Suprapubic skin (tissue), 4 donors: Measurements from ENCODE around the gene ANLN. TPM values are rescaled to one million over a fixed set of nuclear protein-coding genes. Genes with fewer than 3 reads are reported as not detected.

Experiments used
- DNase-seq, 2 donors: peaks; one replicate each; pipeline ENCODE4 v3.0.0-alpha.2; 2019; ENCODE audit warnings: low spot score in 2 of 2
- H3K27ac ChIP-seq: fragments of 200-600 bp; sonication (generic); one replicate; pipeline ENCODE4 v1.5.1; 2019
- H3K27me3 ChIP-seq: fragments of 200-600 bp; sonication (generic); one replicate; pipeline ENCODE4 v1.5.1; 2019
- H3K36me3 ChIP-seq: fragments of 200-600 bp; sonication (generic); one replicate; pipeline ENCODE4 v1.5.1; 2019
- H3K4me1 ChIP-seq: fragments of 200-600 bp; sonication (generic); one replicate; pipeline ENCODE4 v1.5.1; 2019
- H3K4me3 ChIP-seq: fragments of 200-600 bp; sonication (generic); one replicate; pipeline ENCODE4 v1.5.1; 2019; ENCODE audit warnings: mild to moderate bottlenecking
- H3K9me3 ChIP-seq: fragments of 200-600 bp; sonication (generic); one replicate; pipeline ENCODE4 v1.5.1; 2019
- EP300 ChIP-seq: sonication (generic); formaldehyde crosslinking; IDR thresholded peaks from one replicate; pipeline ENCODE4 v1.6.1; 2017; ENCODE audit warnings: antibody characterized with exemption
- POLR2A ChIP-seq, 2 donors: fragments of 450-650 bp; IDR thresholded peaks; one replicate each; pipeline ENCODE4 v1.6.1; 2017; ENCODE audit warnings: antibody characterized with exemption in 2 of 2, mild to moderate bottlenecking in 2 of 2, moderate library complexity in 2 of 2
- POLR2AphosphoS5 ChIP-seq, 3 donors: sonication (generic); formaldehyde crosslinking; IDR thresholded peaks; one replicate each; pipeline ENCODE4 v1.6.1; 2017; ENCODE audit warnings: antibody characterized with exemption in 3 of 3
- WGBS: methylation state at CpG from one replicate; pipeline ENCODE4 v1.1.5; 2018; 5-methylcytosine and 5-hydroxymethylcytosine counted together
- total RNA-seq, 4 donors: library from RNA; depleted of rRNA; stranded (reverse); fragments of >200 nt; gene quantifications; one replicate each; pipeline ENCODE4 v1.1.0, GENCODE V29; 2016
- TF ChIP-seq, protein P1 (sequence below), 2 donors: fragments of 200-600 bp in 1 of 2; fragments of 450-650 bp in 1 of 2; sonication (generic) in 1 of 2; IDR thresholded peaks; one replicate each; pipeline ENCODE4 v1.5.1; 2016 to 2019; ENCODE audit warnings: antibody characterized with exemption in 2 of 2, mild to moderate bottlenecking in 1 of 2, moderate library complexity in 1 of 2

The ANLN gene
- 10 to 100 TPM; 10.1 to 33.5 (median 17.9) TPM for total RNA-seq

DNA sequence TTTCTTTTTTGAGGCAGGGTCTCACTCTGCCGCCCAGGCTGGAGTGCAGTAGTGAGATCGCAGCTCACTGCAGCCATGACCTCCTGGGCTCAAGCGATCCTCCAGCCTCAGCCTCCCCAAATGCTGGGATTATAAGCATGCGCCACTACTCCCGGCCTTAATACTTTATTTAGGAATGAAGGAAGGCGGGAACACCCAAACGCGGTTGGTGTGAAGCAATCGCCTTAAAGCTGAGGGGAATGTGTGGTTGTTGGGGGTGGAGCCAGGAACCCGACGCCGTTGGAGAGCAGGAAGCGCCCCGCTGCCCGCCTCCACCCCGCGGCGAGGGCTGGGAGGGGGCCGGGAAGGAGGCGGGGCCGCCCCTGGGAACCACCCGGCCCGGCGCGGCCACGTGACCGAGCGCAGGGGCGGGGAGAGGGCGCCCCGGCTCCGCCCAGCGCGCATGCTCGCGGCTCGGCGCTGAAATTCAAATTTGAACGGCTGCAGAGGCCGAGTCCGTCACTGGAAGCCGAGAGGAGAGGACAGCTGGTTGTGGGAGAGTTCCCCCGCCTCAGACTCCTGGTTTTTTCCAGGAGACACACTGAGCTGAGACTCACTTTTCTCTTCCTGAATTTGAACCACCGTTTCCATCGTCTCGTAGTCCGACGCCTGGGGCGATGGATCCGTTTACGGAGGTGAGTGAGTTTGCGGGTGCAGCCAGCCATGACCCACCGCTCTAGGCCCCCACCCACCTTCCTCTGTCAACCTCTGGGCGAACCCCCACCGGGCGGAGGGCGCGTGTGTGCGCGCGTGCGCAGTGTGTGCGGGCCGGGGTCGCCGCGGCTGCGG lies at the start of gene ANLN:
Gene ANLN (plus strand): TSS at position 492 of the 828 bp plus-strand sequence. CDS start 165 bp downstream, at position 657.
- TF ChIP-seq POLR2AphosphoS5 (IDR thresholded peaks at IDR 0.05) = peak in 1 of 3 donors; percentile 18
- TF ChIP-seq EP300 = no peak
- H3K4me1 ChIP-seq = peaks cover 32% of the 10 kb centered on the region
- DNase-seq = peak; percentile 94 to 96
- H3K36me3 ChIP-seq = no peaks in the 10 kb centered on the region
- peak within 1 kb of the TSS; percentile 74 for H3K4me3 ChIP-seq
- H3K27ac ChIP-seq = peak within 1 kb of the TSS; percentile 86
- H3K27me3 ChIP-seq = no peaks in the 10 kb centered on the region
- 6% methylated on average over 33 of the region's 68 CpGs for WGBS
- no peaks in the 10 kb centered on the region for H3K9me3 ChIP-seq

- peaks cover 2% of the 10 kb centered on the region for H3K4me1 ChIP-seq
- no peaks in the 10 kb centered on the region for H3K9me3 ChIP-seq
- H3K36me3 ChIP-seq = no peaks in the 10 kb centered on the region
- H3K27ac ChIP-seq = no peak overlapping the region
- H3K4me3 ChIP-seq = no peak overlapping the region
- 91% methylated on average over 1 of the region's 1 CpG for WGBS
- no peaks in the 10 kb centered on the region for H3K27me3 ChIP-seq
- no peak for DNase-seq
- TF ChIP-seq EP300 (no peak), POLR2A (IDR thresholded peaks at IDR 0.05) (no peak), POLR2AphosphoS5 (IDR thresholded peaks at IDR 0.05) (no peak)
- TF ChIP-seq, protein P1, sequence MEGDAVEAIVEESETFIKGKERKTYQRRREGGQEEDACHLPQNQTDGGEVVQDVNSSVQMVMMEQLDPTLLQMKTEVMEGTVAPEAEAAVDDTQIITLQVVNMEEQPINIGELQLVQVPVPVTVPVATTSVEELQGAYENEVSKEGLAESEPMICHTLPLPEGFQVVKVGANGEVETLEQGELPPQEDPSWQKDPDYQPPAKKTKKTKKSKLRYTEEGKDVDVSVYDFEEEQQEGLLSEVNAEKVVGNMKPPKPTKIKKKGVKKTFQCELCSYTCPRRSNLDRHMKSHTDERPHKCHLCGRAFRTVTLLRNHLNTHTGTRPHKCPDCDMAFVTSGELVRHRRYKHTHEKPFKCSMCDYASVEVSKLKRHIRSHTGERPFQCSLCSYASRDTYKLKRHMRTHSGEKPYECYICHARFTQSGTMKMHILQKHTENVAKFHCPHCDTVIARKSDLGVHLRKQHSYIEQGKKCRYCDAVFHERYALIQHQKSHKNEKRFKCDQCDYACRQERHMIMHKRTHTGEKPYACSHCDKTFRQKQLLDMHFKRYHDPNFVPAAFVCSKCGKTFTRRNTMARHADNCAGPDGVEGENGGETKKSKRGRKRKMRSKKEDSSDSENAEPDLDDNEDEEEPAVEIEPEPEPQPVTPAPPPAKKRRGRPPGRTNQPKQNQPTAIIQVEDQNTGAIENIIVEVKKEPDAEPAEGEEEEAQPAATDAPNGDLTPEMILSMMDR (IDR thresholded peaks at IDR 0.05) = no peak
These were observed 46.1 kb upstream of the ANLN start for GRCh38 chr7:36343548-36343947.

DNA sequence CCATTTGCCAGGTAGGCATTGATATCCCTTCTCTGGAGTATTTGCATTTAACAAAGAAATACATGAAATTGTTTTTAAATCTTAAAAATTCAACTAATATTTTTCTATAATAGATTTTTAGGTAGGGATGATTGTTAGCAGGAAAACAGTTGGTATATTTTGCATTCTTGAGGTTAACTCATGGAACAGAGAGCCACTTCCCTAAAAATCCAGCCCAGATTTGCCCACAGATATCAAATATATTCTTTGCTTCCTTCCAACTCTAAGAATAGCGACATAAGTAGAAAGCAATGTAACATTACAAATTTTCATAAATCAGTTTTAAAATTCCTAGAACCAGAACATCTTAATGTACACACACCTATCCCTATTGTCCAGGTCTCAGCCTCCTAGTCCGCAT lies 45.0 kb upstream of the ANLN start:
- no peaks in the 10 kb centered on the region for H3K36me3 ChIP-seq
- no peaks in the 10 kb centered on the region for H3K9me3 ChIP-seq
- DNase-seq = no peak
- H3K4me3 ChIP-seq = no peak overlapping the region
- no peaks in the 10 kb centered on the region for H3K27me3 ChIP-seq
- WGBS = 80% methylated on average over 2 of the region's 2 CpGs
- peaks cover 2% of the 10 kb centered on the region for H3K4me1 ChIP-seq
- H3K27ac ChIP-seq = no peak overlapping the region
- TF ChIP-seq, protein P1 (IDR thresholded peaks at IDR 0.05) = no peak
- no peak for TF ChIP-seq POLR2A (IDR thresholded peaks at IDR 0.05)
- TF ChIP-seq EP300 = no peak
- TF ChIP-seq POLR2AphosphoS5 (IDR thresholded peaks at IDR 0.05) = no peak

- H3K27ac ChIP-seq = no peak overlapping the region
- H3K36me3 ChIP-seq = no peaks in the 10 kb centered on the region
- WGBS = 78% methylated on average over 6 of the region's 6 CpGs
- DNase-seq = no peak
- TF ChIP-seq POLR2A (IDR thresholded peaks at IDR 0.05) = no peak
- no peak overlapping the region for H3K4me3 ChIP-seq
- peaks cover 2% of the 10 kb centered on the region for H3K4me1 ChIP-seq
- H3K9me3 ChIP-seq = no peaks in the 10 kb centered on the region
- no peaks in the 10 kb centered on the region for H3K27me3 ChIP-seq
These were observed 43.3 kb upstream of the ANLN start for GRCh38 chr7:36346260-36346831.

GRCh38 chr7:36348256-36348655 lies 41.4 kb upstream of the ANLN start:
- DNase-seq = no peak
- Histone ChIP-seq H3K27me3 (no peaks in the 10 kb centered on the region), H3K4me3 (no peak overlapping the region), H3K36me3 (no peaks in the 10 kb centered on the region), H3K4me1 (peaks cover 2% of the 10 kb centered on the region), H3K9me3 (no peaks in the 10 kb centered on the region), H3K27ac (no peak overlapping the region)
- TF ChIP-seq, protein P1 (IDR thresholded peaks at IDR 0.05) = no peak
- TF ChIP-seq POLR2AphosphoS5 (IDR thresholded peaks at IDR 0.05) = no peak
- TF ChIP-seq POLR2A (IDR thresholded peaks at IDR 0.05) = no peak
- no peak for TF ChIP-seq EP300

DNA sequence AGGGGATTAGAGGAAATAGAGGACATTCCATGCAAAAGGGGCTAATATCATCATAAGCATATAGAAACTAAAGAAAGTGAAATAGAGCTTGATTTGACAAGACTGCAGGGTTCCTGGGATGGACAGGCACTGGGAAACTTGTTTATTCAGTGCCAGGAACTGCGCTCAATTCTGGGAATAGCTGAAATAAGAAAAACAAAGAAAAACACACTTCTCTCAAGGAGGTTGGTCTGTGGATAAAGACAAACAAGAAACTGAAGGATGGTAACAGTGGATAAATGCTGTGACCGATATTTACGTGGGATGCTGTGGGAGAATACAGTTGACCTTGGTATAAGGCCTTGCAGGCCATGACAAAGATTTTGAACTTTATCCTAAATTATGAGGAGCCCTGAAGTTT lies 40.9 kb upstream of the ANLN start:
- TF ChIP-seq POLR2A (IDR thresholded peaks at IDR 0.05) (no peak), POLR2AphosphoS5 (IDR thresholded peaks at IDR 0.05) (no peak), EP300 (no peak)
- TF ChIP-seq, protein P1 (IDR thresholded peaks at IDR 0.05) = no peak
- 98% methylated on average over 3 of the region's 3 CpGs for WGBS
- no peaks in the 10 kb centered on the region for H3K9me3 ChIP-seq
- DNase-seq = no peak
- no peaks in the 10 kb centered on the region for H3K36me3 ChIP-seq
- H3K27me3 ChIP-seq = no peaks in the 10 kb centered on the region
- H3K27ac ChIP-seq = no peak overlapping the region
- peaks cover 2% of the 10 kb centered on the region for H3K4me1 ChIP-seq
- H3K4me3 ChIP-seq = no peak overlapping the region
